Activated CD4-positive, CD25-positive, alpha-beta regulatory T cell (primary cell): ENCODE data around the gene AR.
"Not testable (repeated sequence)": the region's sequence is repeated elsewhere in the genome, so short reads cannot be mapped to it uniquely, and the experiment has no call there.

Source experiments
- DNase-seq, 4 experiments: peaks; one replicate each; lab custom pipeline; 2025; lab: John Stamatoyannopoulos, UW

AR gene

DNA sequence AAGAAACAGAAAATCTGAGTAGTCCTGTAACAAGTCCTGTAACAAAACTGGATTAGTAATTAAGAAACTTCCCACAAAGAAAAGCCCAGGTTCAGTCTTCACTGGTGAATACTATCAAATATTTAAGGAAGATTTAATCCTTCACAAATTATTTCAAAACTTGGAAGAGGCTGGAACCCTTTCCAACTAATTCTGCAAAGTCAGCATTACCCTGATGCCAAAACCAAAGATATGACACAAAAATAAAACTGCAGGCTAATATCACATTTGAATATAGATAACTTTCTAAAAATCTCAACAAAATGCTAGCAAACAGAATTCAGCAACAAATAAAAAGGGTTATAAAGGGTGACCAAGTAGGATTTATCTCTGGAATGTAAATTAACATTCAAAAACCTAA is 80.5 kb downstream of the AR start:
- DNase-seq: no peak

- no peak for DNase-seq
Measured at GRCh38 chrX:67635424-67635823, 91.6 kb downstream of the AR start.

DNA sequence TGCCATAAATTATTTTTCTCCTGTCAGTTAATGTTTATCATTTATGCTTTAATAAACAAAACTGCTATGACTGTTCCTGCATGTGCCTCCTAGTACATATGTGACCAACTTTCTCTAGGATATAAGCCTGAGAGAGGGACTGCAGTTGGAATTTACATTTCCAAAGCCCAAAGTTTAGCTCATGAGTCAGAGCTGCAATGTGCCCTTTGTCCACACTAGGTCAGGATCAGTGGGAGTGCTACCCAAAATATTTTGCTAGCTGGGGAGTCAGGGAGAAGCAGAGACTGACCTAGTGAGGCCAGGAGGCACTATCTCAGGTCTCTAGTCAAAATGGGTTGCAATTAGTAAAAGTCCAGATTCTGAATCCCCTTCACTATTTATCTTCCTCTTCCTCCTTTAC is 92.7 kb downstream of the AR start:
- DNase-seq: no peak

GRCh38 chrX:67637293-67637692 is 93.5 kb downstream of the AR start:
- not testable (repeated sequence) for DNase-seq

DNA sequence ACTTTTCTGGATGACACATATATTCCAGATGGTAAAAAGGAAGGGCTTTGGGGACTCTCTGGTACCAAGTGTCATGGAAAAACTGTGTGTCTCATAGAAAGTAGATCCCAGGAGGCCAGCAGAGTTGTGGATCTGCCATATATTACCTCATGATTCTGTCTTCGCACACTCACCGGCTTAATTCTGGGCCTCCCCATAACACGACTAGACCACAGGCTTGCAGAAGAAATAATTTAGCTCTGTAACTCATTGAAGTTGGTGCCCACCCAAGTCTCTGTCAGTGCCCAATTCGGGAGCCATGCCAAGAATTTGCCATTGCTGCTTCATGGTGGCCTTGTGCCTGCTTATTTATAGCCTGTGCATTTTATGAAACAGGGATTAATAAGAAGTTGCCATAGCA is 104.5 kb downstream of the AR start:
- DNase-seq: no peak

GRCh38 chrX:67651437-67652142 is 107.8 kb downstream of the AR start:
- DNase-seq: no peak

DNA sequence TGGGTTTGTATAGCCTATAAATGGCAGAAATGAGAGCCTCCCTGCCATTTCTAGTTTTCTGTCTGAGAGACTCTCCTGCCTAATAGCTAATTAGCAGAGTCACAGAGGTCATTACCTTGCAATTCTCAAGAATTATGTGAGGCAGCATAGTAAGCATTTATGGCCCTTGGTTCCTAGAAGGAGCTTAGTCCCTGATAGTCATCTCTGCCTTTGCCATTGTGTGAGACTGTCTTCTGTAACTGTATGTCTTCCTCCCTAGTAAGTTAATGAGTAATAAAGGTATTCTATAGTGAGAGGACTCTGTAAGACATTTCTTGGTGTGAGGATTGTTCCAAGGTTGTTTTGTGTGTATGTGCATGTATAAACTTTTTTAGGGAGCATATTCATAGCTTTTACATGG is 108.7 kb downstream of the AR start:
- no peak for DNase-seq

DNA sequence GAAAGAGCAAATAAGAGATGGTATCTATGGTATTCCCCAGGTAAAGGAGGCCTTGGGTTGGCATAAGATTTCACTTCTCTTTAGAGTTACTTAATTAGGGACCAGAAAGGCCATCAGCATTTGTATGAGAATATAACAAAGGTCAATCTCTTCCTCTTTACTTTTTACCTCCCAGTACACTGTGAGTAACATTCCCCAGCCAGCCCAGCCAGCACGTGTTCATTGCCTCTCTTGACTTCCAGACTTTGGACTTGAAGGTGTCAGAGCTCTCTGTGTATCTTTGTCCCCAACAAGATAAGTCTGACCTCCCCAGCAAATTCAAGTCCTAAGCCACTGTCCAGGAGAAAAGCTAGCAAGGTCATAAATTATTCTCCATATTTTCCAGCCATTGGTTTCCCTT is 110.5 kb downstream of the AR start:
- no peak for DNase-seq

GRCh38 chrX:67665583-67665982 is 121.8 kb downstream of the AR start:
- DNase-seq: no peak

DNA sequence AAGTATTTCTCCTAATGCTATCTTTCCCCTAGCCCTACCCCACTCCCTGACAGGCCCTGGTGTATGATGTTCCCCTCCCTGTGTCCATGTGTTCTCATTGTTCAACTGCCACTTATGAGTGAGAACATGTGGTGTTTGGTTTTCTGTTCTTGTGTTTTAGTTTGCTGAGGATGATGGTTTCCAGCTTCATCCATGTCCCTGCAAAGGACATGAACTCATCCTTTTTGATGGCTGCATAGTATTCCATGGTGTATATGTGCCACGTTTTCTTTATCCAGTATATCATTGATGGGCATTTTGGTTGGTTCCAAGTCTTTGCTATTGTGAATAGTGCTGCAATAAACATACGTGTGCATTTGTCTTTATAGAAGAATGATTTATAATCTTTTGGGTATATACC is 126.9 kb downstream of the AR start:
- not testable (repeated sequence) for DNase-seq

DNA sequence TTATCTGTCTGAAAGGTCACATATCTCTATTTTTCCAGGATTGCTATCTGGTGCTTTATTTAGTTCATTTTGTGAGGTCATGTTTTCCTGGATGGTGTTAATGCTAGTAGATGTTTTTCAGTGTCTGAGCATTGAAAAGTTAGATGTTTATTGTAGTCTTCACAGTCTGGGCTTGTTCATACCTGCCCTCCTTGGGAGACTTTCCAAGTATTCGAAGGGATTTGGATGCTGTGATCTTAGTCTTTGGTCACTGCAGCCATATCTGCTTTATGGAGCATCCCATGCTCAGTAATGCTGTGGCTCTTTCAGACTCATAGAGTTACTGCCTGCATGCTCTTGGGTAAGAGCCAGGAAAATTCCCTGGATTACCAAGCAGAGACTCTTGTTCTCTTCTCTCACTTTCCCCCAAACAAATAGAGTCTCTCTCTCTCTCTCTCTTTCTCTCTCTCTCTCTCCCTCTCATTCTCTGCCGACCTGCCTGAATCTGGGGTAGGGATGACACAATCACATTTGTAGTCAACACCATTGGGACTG is 130.0 kb downstream of the AR start:
- DNase-seq: no peak

DNA sequence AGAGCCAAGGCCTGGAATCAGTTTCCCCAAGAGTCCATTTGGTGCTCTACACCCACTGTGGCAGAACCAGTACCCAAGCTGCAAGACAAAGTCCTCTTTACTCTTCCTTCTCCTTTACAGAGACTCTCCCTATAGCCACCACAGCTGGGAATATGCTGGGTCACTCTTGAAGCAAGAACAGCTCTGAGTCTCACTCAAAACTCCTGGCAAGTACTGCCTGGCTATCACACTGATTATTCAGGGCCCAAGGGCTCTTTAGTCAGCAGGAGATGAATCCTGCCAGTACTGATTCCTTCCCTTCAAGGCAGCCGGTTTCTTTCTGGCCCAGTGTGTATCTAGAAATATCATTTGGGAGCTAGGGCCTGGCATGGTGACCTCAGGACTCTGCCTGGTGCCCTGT is 130.9 kb downstream of the AR start:
- no peak for DNase-seq

GRCh38 chrX:67684136-67684535 is 140.3 kb downstream of the AR start:
- DNase-seq: no peak

DNA sequence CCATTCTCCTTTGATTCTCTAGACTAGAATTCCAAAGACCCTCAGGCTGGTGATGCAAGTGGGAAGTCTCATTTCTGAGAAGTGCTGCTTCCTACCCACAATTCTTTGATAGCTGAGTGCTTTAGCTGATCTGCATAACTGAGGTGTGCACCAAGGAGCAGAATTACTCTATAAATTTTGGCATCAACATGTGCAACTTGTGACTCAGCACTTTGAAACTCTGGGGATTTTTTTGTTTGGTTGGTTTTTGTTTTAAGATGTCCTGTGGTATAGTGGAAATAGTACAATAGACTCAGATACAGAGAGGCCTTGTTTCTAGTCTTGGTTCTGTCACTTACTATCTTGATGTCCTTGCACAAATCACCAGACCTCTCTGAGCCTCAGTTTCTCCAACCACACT is 148.4 kb downstream of the AR start:
- no peak for DNase-seq

GRCh38 chrX:67693928-67694327 is 150.1 kb downstream of the AR start:
- no peak for DNase-seq

DNA sequence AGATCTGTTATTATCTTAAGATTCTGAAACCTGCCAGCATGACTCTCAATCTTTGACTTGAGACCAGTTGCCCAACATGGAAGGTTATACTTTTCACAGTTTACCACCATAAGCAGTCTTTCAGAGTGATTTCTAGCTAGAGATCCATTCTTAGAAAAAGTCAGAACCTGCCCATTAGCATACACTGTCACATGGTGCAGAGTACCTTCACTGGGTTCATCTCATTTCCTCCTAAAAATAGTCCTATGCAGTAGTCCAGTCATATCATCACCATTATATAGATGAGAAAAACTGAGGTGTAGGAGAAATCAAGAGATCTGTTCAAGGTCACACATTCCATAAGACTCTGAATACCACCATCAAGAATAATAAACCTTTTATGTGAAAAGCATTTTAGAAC is 153.6 kb downstream of the AR start:
- no peak for DNase-seq

GRCh38 chrX:67700602-67701001 is 156.8 kb downstream of the AR start:
- no peak for DNase-seq

GRCh38 chrX:67714004-67714403 is 170.2 kb downstream of the AR start:
- no peak for DNase-seq

DNA sequence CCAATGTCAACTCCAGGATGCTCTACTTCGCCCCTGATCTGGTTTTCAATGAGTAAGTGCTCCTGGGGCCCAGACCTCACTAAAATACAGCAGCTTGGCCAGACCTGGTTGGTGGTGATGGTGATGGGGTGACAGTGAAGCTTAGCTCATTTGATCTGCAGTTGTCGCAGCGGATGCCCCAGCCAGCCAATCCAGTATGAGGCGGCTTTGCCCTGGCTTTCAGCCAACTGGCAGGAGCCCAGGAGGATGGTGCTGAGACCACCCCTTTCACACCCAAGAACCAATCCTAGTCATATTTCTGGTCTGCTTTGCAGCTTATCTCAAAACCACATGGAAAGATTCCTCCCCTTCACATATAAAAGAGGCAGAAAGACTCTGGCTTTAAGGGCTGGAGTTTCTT is 173.8 kb downstream of the AR start:
- DNase-seq: no peak

GRCh38 chrX:67718926-67719325 is 175.1 kb downstream of the AR start:
- DNase-seq: no peak

GRCh38 chrX:67720344-67720743 is 176.5 kb downstream of the AR start:
- DNase-seq: no peak

- no peak for DNase-seq
Measured at GRCh38 chrX:67721321-67721720, 177.5 kb downstream of the AR start.

DNA sequence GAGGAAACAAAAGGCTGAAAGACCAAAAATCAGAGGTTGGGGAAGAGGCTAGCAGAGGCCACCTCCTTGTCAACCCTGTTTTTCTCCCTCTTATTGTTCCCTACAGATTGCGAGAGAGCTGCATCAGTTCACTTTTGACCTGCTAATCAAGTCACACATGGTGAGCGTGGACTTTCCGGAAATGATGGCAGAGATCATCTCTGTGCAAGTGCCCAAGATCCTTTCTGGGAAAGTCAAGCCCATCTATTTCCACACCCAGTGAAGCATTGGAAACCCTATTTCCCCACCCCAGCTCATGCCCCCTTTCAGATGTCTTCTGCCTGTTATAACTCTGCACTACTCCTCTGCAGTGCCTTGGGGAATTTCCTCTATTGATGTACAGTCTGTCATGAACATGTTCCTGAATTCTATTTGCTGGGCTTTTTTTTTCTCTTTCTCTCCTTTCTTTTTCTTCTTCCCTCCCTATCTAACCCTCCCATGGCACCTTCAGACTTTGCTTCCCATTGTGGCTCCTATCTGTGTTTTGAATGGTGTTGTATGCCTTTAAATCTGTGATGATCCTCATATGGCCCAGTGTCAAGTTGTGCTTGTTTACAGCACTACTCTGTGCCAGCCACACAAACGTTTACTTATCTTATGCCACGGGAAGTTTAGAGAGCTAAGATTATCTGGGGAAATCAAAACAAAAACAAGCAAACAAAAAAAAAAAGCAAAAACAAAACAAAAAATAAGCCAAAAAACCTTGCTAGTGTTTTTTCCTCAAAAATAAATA is 179.9 kb downstream of the AR start:
- DNase-seq: no peak
